Aorta (tissue), 5 donors: ENCODE results near the gene C7orf33. TPM values are rescaled to one million over a fixed set of nuclear protein-coding genes. Genes with fewer than 3 reads are reported as not detected.

ENCODE experiments used
- ATAC-seq: fragments of 200-7000 bp; cut with Tn5 transposase; one replicate; pipeline ENCODE4 v1.9.1; 2022; ENCODE audit warnings: moderate library complexity; ENCODE audit not compliant: low FRiP score
- DNase-seq, 2 donors: peaks; one replicate each; pipeline ENCODE4 v3.0.0-alpha.2; 2020
- H3K27ac ChIP-seq, 2 donors: one replicate each; pipeline ENCODE4 v1.5.1; 2013; ENCODE audit warnings: low read length in 2 of 2, mild to moderate bottlenecking in 2 of 2, moderate library complexity in 2 of 2, control low read depth in 1 of 2, inconsistent platforms in 1 of 2, low read depth in 1 of 2
- H3K27me3 ChIP-seq, 2 donors: one replicate each; pipeline ENCODE4 v1.6.1; 2013; ENCODE audit warnings: control low read depth in 1 of 2, low read length in 1 of 2, mild to moderate bottlenecking in 1 of 2, moderate library complexity in 1 of 2; ENCODE audit not compliant: insufficient read depth in 2 of 2, control insufficient read depth in 1 of 2
- H3K36me3 ChIP-seq, 2 donors: one replicate each; pipeline ENCODE4 v1.6.1; 2013; ENCODE audit warnings: control low read depth in 1 of 2, low read length in 1 of 2, mild to moderate bottlenecking in 1 of 2; ENCODE audit not compliant: insufficient read depth in 2 of 2, control insufficient read depth in 1 of 2
- H3K4me1 ChIP-seq, 2 donors: one replicate each; pipeline ENCODE4 v1.6.1; 2013; ENCODE audit warnings: low read length in 2 of 2, control low read depth in 1 of 2, mild to moderate bottlenecking in 1 of 2, moderate library complexity in 1 of 2; ENCODE audit not compliant: insufficient read depth in 2 of 2, control insufficient read depth in 1 of 2
- H3K4me3 ChIP-seq, 2 donors: one replicate each; pipeline ENCODE4 v1.5.1; 2013; ENCODE audit warnings: low read length in 2 of 2, control low read depth in 1 of 2, mild to moderate bottlenecking in 1 of 2
- H3K9me3 ChIP-seq: one replicate; pipeline ENCODE4 v1.6.1; 2013; ENCODE audit warnings: mild to moderate bottlenecking, low read length; ENCODE audit not compliant: control insufficient read depth
- WGBS, 2 donors: extraction: QIAGEN DNeasy Blood & Tissue Kit; methylation state at CpG; one replicate each; pipeline ENCODE4 v1.1.7; 2013; 5-methylcytosine and 5-hydroxymethylcytosine counted together
- intact Hi-C, 2 donors: fragments of 100-400 bp; cut with DNase I; formaldehyde crosslinking; loops; one replicate each; pipeline versions ENCODE4 v1.14.2 to v1.15.0; 2022
- polyA plus RNA-seq, 2 donors: library from polyadenylated mRNA; stranded (reverse); fragments of 200-250 nt; gene quantifications; one replicate each; pipeline ENCODE4 v1.2.3, GENCODE V29; 2013
- total RNA-seq, 2 donors: library from RNA; stranded (reverse); fragmentation: NEBNext Ultra II Directional; extraction: Animal tissue kit (Norgen Biotek cat#: 25700); gene quantifications; one replicate each; pipeline ENCODE4 v1.2.1, GENCODE V29; 2021
- donor health status: healthy with polysubstance abuse.
- donor health status: Bipolar disorder and iron deficiency.
- donor health status: DM: no; HTN: no; CAD: no.
- donor health status: DM: no; HTN: no; CAD: no.
- donor health status: DM: yes; HTN: yes; CAD: no.

C7orf33 gene
- total and polyA plus RNA-seq, 4 donors = not detected

- ATAC-seq (no peak), DNase-seq (no peak)
- Histone ChIP-seq H3K36me3 (no peaks in the 10 kb centered on the region), H3K27ac (no peak overlapping the region), H3K4me1 (peaks cover 0 to 5% of the 10 kb centered on the region in 2 donors), H3K27me3 (no peaks in the 10 kb centered on the region), H3K9me3 (no peaks in the 10 kb centered on the region), H3K4me3 (no peak overlapping the region)
- 66 to 72% methylated on average over 3 of the region's 3 CpGs for WGBS, 2 donors
- intact Hi-C loops = no loop called here
Measured at GRCh38 chr7:148662646-148663045, 72.1 kb downstream of the C7orf33 start.

GRCh38 chr7:148664324-148664723 is 73.8 kb downstream of the C7orf33 start:
- Histone ChIP-seq H3K27ac (no peak overlapping the region), H3K4me3 (no peak overlapping the region), H3K9me3 (no peaks in the 10 kb centered on the region), H3K4me1 (peaks cover 0 to 5% of the 10 kb centered on the region in 2 donors), H3K27me3 (no peaks in the 10 kb centered on the region), H3K36me3 (no peaks in the 10 kb centered on the region)
- intact Hi-C loops = no loop called here
- ATAC-seq (peak; percentile 79), DNase-seq (peak in 1 of 2 donors; percentile 72)
- WGBS, 2 donors = 3 to 8% methylated on average over 6 of the region's 6 CpGs

- ATAC-seq (no peak), DNase-seq (no peak)
- Histone ChIP-seq H3K4me3 (no peak overlapping the region), H3K27me3 (no peaks in the 10 kb centered on the region), H3K27ac (no peak overlapping the region), H3K9me3 (no peaks in the 10 kb centered on the region), H3K4me1 (peaks cover 0 to 5% of the 10 kb centered on the region in 2 donors), H3K36me3 (no peaks in the 10 kb centered on the region)
- intact Hi-C loops = no loop called here
- WGBS, 2 donors = 30 to 38% methylated on average over 4 of the region's 4 CpGs
Measured at GRCh38 chr7:148665221-148665620, 74.7 kb downstream of the C7orf33 start.

Other genes with a start within 250 kb of the C7orf33 start
- gene CUL1, start 108.1 kb downstream of the C7orf33 start, total RNA-seq = 10 to 100 TPM; 43.8 to 49.7 TPM
- 10 to 100 TPM; 24.5 to 34.5 TPM for gene CUL1, start 108.1 kb downstream of the C7orf33 start, polyA plus RNA-seq